Breast epithelium (tissue), 4 donors: ENCODE results near the gene TUBA3D. TPM values are rescaled to one million over a fixed set of nuclear protein-coding genes. Genes with fewer than 3 reads are reported as not detected.
"Not testable (repeated sequence)": the region's sequence is repeated elsewhere in the genome, so short reads cannot be mapped to it uniquely, and the experiment has no call there.

Experiments
- DNase-seq, 2 donors: peaks; one replicate each; pipeline ENCODE4 v3.0.0-alpha.2; 2019; ENCODE audit warnings: low spot score in 2 of 2
- H3K27ac ChIP-seq, 2 donors: fragments of 200-600 bp; sonication (generic) in 1 of 2; one replicate each; pipeline ENCODE4 v1.5.1; 2016 to 2019; ENCODE audit warnings: mild to moderate bottlenecking in 1 of 2
- H3K27me3 ChIP-seq, 2 donors: fragments of 200-600 bp; sonication (generic) in 1 of 2; one replicate each; pipeline versions ENCODE4 v1.5.1 to v1.6.0; 2017 to 2019; ENCODE audit warnings: control low read depth in 1 of 2, mild to moderate bottlenecking in 1 of 2
- H3K36me3 ChIP-seq: fragments of 200-600 bp; one replicate; pipeline ENCODE4 v1.5.1; 2019
- H3K4me1 ChIP-seq, 2 donors: fragments of 200-600 bp; sonication (generic); one replicate each; pipeline ENCODE4 v1.5.1; 2016 to 2019; ENCODE audit warnings: control low read depth in 1 of 2
- H3K4me3 ChIP-seq, 3 donors: fragments of 200-600 bp; sonication (generic); 1 replicate in 2 of 3; 2 replicates in 1 of 3; pipeline ENCODE4 v1.5.1; 2016 to 2019; ENCODE audit warnings: mild to moderate bottlenecking in 3 of 3, moderate library complexity in 2 of 3
- H3K9me3 ChIP-seq, 2 donors: fragments of 200-600 bp; sonication (generic) in 1 of 2; one replicate each; pipeline ENCODE4 v1.5.1; 2016 to 2019; ENCODE audit warnings: control low read depth in 1 of 2
- POLR2A ChIP-seq: fragments of 450-650 bp; IDR thresholded peaks from one replicate; pipeline ENCODE4 v1.6.1; 2016; ENCODE audit warnings: antibody characterized with exemption, mild to moderate bottlenecking, moderate library complexity
- POLR2AphosphoS5 ChIP-seq, 3 donors: sonication (generic); formaldehyde crosslinking; IDR thresholded peaks; one replicate each; pipeline ENCODE4 v1.6.1; 2017; ENCODE audit warnings: antibody characterized with exemption in 3 of 3
- intact Hi-C: fragments of 100-400 bp; cut with DNase I; formaldehyde crosslinking; loops from one replicate; pipeline ENCODE4 v1.15.1; 2023; ENCODE audit warnings: low total_unique reads
- total RNA-seq, 3 donors: library from RNA; depleted of rRNA; stranded (reverse); fragments of >200 nt; gene quantifications; one replicate each; pipeline ENCODE4 v1.1.0, GENCODE V29; 2016
- TF ChIP-seq, protein P1 (sequence below), 3 donors: fragments of 450-650 bp; IDR thresholded peaks; one replicate each; pipeline ENCODE4 v1.5.1; 2016 to 2017; ENCODE audit warnings: antibody characterized with exemption in 3 of 3, mild to moderate bottlenecking in 3 of 3, moderate library complexity in 3 of 3

Gene TUBA3D
- total RNA-seq, 3 donors from 2014 or later: not detected

DNA sequence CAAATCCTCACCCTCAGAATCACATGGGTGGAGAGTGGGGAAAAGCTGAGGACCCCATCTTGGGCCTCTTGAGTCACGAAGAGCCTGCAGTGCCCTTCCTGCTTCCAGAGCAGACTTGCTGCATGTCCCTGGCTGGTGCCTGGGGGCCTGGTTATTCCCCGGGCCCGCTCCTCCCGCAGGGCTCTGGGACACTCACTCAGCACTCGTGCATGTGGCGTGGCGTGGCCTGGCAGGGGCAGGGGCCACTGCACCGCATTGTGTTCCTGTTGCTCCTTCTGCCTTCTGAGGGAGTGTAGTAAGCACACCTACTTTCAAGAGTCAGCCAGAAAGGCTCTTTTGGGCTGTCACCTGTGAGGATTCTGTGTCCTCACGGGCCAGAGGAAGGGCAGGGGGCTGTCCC is 33.7 kb downstream of the TUBA3D start:
- H3K4me3 ChIP-seq: no peak overlapping the region
- no peak for DNase-seq
- H3K27ac ChIP-seq: no peak overlapping the region
- intact Hi-C loops: no loop called here
- no peaks in the 10 kb centered on the region for H3K36me3 ChIP-seq
- H3K4me1 ChIP-seq: no peaks in the 10 kb centered on the region
- no peak for TF ChIP-seq POLR2A
- TF ChIP-seq, protein P1, sequence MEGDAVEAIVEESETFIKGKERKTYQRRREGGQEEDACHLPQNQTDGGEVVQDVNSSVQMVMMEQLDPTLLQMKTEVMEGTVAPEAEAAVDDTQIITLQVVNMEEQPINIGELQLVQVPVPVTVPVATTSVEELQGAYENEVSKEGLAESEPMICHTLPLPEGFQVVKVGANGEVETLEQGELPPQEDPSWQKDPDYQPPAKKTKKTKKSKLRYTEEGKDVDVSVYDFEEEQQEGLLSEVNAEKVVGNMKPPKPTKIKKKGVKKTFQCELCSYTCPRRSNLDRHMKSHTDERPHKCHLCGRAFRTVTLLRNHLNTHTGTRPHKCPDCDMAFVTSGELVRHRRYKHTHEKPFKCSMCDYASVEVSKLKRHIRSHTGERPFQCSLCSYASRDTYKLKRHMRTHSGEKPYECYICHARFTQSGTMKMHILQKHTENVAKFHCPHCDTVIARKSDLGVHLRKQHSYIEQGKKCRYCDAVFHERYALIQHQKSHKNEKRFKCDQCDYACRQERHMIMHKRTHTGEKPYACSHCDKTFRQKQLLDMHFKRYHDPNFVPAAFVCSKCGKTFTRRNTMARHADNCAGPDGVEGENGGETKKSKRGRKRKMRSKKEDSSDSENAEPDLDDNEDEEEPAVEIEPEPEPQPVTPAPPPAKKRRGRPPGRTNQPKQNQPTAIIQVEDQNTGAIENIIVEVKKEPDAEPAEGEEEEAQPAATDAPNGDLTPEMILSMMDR (IDR thresholded peaks at IDR 0.05): no peak
- no peak for TF ChIP-seq POLR2AphosphoS5 (IDR thresholded peaks at IDR 0.05)
- no peaks in the 10 kb centered on the region for H3K27me3 ChIP-seq
- H3K9me3 ChIP-seq: no peaks in the 10 kb centered on the region

DNA sequence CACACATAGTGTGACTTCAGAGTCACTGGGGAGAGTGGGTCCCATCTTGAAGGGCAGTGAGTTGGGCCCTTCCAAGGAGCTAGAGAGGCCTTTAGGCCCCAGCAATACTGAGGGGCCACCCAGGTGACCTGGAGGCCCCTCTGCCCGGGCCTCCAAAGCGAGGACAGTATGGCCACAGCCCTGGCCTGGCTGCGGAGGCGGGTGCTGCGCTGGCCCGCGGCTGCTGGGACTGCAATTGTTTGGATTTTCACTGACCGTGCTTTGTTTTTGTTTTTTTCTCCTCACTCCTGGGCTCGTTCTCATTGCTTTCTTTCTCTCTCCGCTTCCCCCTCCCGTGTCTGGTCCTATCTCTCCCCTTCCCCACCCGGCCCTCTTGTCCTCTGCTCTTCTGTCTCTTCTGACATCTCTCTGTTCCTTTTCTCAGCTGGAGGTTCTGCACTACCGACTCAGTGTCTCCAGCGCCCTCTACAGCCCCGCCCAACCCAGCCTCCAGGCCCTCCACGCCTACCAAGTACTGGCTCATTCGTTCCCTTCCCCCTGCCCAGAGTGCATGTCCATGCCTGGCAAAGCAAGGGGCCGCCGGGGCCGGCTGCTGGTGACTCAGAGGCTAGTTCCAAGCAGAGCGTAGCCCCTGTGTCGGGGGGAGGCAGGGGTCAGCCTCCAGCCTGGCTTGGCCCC is 35.5 kb downstream of the TUBA3D start:
- intact Hi-C loops, H3K9me3 ChIP-seq, H3K27ac ChIP-seq, H3K36me3 ChIP-seq, H3K4me3 ChIP-seq, DNase-seq, H3K27me3 ChIP-seq, H3K4me1 ChIP-seq: not testable (repeated sequence)

DNA sequence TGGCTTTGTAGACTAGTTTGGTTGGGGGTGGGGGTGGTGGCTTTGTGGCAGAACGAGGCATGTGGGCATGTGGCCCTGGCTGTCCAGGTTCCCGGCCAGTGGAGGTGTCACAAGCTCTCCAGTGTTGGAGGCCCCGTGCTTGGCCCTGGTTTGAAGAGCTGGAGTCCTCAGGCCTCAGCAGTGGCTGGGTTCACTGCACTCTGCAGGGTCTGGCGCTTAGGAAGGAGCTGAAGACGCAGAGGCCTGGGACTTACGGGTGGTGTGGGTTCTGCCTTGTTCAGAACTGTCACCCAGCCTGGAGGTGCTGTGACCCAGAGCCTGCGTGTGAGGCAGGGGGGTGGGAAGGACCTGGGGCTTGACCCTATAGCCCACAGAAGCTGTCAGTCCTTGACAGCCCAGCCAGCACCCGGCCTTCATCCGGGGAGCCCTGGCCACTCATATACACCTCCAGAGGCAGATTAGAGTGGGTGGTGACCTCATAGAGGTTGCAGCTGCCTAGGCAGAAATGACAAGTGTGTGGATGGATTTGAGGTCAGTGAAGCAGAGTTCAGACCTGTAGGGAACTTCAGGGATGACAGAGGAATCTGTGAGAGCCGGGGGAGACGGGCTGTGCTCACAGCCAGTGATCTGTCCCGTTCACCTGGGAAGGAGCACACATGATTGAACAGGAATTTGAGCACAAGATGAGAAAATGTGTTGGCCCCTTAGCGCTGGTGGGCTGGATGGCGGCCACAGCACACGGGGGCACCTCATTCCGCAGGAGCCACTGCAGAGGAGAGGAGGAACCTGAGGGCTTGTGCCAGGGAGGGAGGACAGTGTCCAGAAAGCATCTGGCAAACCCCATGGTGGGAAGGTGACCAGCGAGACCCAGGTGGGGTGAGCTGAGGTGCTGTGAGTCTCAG is 36.3 kb downstream of the TUBA3D start:
- not testable (repeated sequence) for H3K27me3 ChIP-seq

DNA sequence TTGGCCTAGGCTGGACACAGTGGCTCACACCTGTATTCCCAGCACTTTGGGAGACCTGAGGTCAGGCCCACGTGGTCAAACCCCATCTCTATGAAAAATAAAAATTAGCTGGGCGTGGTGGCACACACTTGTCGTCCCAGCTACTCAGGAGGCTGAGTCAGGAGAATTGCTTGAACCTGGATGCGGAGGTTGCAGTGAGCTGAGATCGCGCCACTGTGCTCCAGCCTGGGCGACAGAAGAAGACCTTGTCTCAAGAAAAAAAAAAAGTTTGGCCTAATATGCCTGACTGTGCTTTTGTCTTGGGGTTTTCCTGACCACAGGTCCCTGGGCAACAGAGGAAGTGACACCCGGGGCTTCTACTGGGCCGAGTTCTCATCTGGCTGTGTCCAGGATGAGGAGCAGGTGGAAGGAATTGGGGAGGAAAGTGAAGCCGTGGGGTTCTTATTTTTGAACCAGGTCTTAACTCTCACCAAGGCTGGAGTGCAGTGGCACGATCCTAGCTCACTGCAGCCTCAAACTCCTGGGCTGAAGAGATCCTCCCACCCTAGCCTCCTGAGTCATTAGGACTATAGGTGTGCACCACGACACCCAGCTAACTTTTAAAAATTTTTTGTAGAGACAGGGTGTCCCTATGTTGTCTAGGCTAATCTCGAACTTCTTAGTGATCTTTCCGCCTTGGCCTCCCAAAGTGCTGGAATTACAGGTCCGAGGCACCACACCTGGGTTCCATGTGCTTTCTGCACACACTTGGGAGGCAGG is 38.7 kb downstream of the TUBA3D start:
- H3K4me1 ChIP-seq, H3K4me3 ChIP-seq, H3K36me3 ChIP-seq, H3K27me3 ChIP-seq, intact Hi-C loops, H3K27ac ChIP-seq, DNase-seq, H3K9me3 ChIP-seq: not testable (repeated sequence)

More for the DNA sequence above, 36.3 kb downstream of the TUBA3D start:
- intact Hi-C loops, H3K4me3 ChIP-seq, H3K9me3 ChIP-seq, H3K4me1 ChIP-seq, H3K36me3 ChIP-seq, DNase-seq, H3K27ac ChIP-seq: not testable (repeated sequence)

DNA sequence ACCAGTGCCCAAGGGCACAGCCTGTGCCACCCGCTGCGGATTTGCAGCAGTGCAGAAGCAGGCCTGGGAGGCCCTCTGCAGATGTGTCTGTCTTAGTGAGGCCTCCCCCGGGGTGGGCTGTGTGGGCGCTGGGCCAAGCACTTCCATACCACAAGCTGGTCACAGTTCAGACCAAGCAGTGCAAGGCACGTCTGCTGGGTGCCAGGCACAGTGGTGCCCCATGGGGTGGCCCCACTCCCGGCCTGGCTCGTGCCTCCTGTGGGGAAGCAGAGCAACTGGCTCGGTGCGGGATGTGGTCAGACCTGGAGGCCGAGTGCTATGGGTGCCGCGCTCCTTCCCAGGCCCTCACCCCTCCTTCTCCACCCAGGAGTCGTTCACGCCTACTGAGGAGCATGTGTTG is 39.3 kb downstream of the TUBA3D start:
- intact Hi-C loops: not testable (repeated sequence)

DNA sequence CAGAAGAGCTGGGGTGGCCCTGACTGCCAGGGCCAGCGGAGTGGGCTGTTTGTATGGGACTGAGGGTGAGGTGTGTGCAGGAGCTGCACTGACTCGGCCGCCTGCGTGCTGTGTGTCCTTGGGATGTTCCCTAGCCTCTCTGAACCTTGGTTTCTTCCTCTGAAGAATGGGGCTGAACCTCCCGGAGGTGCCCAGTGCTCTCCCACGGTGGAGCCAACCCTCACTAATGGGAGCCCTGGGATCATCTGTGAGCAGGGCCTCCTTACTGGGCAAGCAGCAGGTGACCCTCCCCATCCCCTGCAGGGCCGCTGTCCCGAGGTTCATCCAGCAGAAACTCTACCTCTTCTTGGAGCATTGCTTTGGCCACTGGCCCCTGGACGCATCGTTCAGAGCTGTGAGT is 40.1 kb downstream of the TUBA3D start:
- Histone ChIP-seq H3K27ac (no peak overlapping the region), H3K9me3 (no peaks in the 10 kb centered on the region), H3K4me3 (no peak overlapping the region), H3K27me3 (no peaks in the 10 kb centered on the region), H3K36me3 (no peaks in the 10 kb centered on the region), H3K4me1 (no peaks in the 10 kb centered on the region)
- intact Hi-C loops: no loop called here
- DNase-seq: no peak
- TF ChIP-seq, protein P1 (IDR thresholded peaks at IDR 0.05): no peak

More for the DNA sequence above, 39.3 kb downstream of the TUBA3D start:
- H3K4me1 ChIP-seq, H3K36me3 ChIP-seq, DNase-seq, H3K27ac ChIP-seq, H3K27me3 ChIP-seq, H3K9me3 ChIP-seq, H3K4me3 ChIP-seq: not testable (repeated sequence)

DNA sequence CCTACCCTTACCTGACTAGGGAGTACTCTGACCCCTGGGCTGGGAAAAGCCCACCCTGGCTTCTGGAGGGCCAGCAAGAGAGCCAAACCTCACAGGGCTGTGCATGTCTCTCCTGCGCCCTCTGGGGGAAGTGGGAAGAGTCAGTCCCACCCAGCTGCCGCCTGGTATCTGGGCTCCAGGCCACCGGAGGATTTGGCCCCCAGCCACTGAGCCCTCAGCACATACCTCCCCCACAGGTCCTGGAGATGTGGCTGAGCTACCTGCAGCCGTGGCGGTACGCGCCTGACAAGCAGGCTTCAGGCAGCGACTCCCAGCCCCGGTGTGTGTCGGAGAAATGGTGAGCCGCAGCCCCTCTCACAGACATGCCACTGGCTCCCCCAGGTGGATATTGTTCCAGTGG is 40.7 kb downstream of the TUBA3D start:
- H3K4me3 ChIP-seq, H3K36me3 ChIP-seq, H3K27me3 ChIP-seq, H3K9me3 ChIP-seq, intact Hi-C loops, H3K4me1 ChIP-seq, DNase-seq, H3K27ac ChIP-seq: not testable (repeated sequence)
